WERI-Rb-1 (cell line): ENCODE results near the gene GDPD5.
A peak's percentile ranks its signal among the peaks of the same experiment; 100 is the strongest.

ENCODE experiments used
- DNase-seq: peaks from one replicate; pipeline ENCODE4 v3.0.0-alpha.2; 2020
- H3K27ac ChIP-seq: fragments of 250-450 bp; sonication (Bioruptor Pico); 2 replicates; pipeline ENCODE4 v1.5.1; 2020; ENCODE audit warnings: mild to moderate bottlenecking, moderate library complexity
- H3K27me3 ChIP-seq: fragments of 250-450 bp; sonication (Bioruptor Pico); 2 replicates; pipeline ENCODE4 v1.5.1; 2021; ENCODE audit warnings: mild to moderate bottlenecking, low read depth, moderate library complexity; ENCODE audit not compliant: insufficient read depth, severe bottlenecking
- H3K36me3 ChIP-seq: fragments of 250-450 bp; sonication (Bioruptor Pico); 2 replicates; pipeline ENCODE4 v1.5.1; 2020; ENCODE audit warnings: mild to moderate bottlenecking, moderate library complexity
- H3K4me3 ChIP-seq: 2 replicates; pipeline ENCODE4 v1.5.1; 2011; ENCODE audit warnings: low read depth, mild to moderate bottlenecking, control low read depth, low read length
- H3K9me3 ChIP-seq: fragments of 250-450 bp; sonication (Bioruptor Pico); 2 replicates; pipeline ENCODE4 v1.5.1; 2021; ENCODE audit warnings: mild to moderate bottlenecking, moderate library complexity; ENCODE audit not compliant: severe bottlenecking
- CTCF ChIP-seq: IDR thresholded peaks from 2 replicates; pipeline ENCODE4 v1.5.1; 2011; ENCODE audit warnings: low read depth, mild to moderate bottlenecking, control low read depth, inconsistent platforms, low read length

Gene GDPD5

GRCh38 chr11:75400146-75400865, 125.4 kb downstream of the GDPD5 start:
- peak overlapping the region; percentile 81 for H3K27ac ChIP-seq
- no peaks in the 10 kb centered on the region for H3K27me3 ChIP-seq
- H3K9me3 ChIP-seq: no peaks in the 10 kb centered on the region
- no peak for TF ChIP-seq CTCF
- DNase-seq: no peak
- H3K36me3 ChIP-seq: peaks cover 57% of the 10 kb centered on the region
- H3K4me3 ChIP-seq: peak overlapping the region; percentile 96

- Histone ChIP-seq H3K9me3 (no peaks in the 10 kb centered on the region), H3K27me3 (no peaks in the 10 kb centered on the region), H3K36me3 (peaks cover 49% of the 10 kb centered on the region), H3K4me3 (peak within 1 kb of the TSS; percentile 96), H3K27ac (peak within 1 kb of the TSS; percentile 81)
- TF ChIP-seq CTCF: peak; percentile 26; the same call in 1 of the 2 replicates
- DNase-seq: peak; percentile 90
These were observed 126.2 kb downstream of the GDPD5 start, which contains the start of gene RPS3 for GRCh38 chr11:75399344-75400145. TSS of gene RPS3 (plus strand) at chr11:75399518. CDS start at chr11:75399548, 30 bp downstream.

- peak; percentile 60 for DNase-seq
- Histone ChIP-seq H3K36me3 (peaks cover 43% of the 10 kb centered on the region), H3K27me3 (no peaks in the 10 kb centered on the region), H3K27ac (peak overlapping the region; percentile 81), H3K4me3 (peak overlapping the region; percentile 96), H3K9me3 (no peaks in the 10 kb centered on the region)
- no peak for TF ChIP-seq CTCF
These were observed 126.8 kb downstream of the GDPD5 start for GRCh38 chr11:75398906-75399305.

- H3K9me3 ChIP-seq: no peaks in the 10 kb centered on the region
- no peak for DNase-seq
- no peak for TF ChIP-seq CTCF
These were observed 131.5 kb downstream of the GDPD5 start for GRCh38 chr11:75394085-75394840.

GRCh38 chr11:75389925-75390324, 135.8 kb downstream of the GDPD5 start:
- no peak for DNase-seq
- no peaks in the 10 kb centered on the region for H3K27me3 ChIP-seq
- no peaks in the 10 kb centered on the region for H3K36me3 ChIP-seq
- H3K4me3 ChIP-seq: no peak overlapping the region
- H3K27ac ChIP-seq: no peak overlapping the region
- no peak for TF ChIP-seq CTCF
- H3K9me3 ChIP-seq: no peaks in the 10 kb centered on the region

More at GRCh38 chr11:75394085-75394840, 131.5 kb downstream of the GDPD5 start:
- Histone ChIP-seq H3K36me3 (no peaks in the 10 kb centered on the region), H3K4me3 (no peak overlapping the region), H3K27me3 (no peaks in the 10 kb centered on the region), H3K27ac (no peak overlapping the region)
